Measurements from ENCODE around the gene PCDHB6. TPM values are rescaled to one million over a fixed set of nuclear protein-coding genes. Genes with fewer than 3 reads are reported as not detected.
"Not testable (repeated sequence)": the region's sequence is repeated elsewhere in the genome, so short reads cannot be mapped to it uniquely, and the experiment has no call there.

PCDHB6 gene
- total and polyA plus RNA-seq, 2 donors (not counting 1 experiment from before 2014, with no cell fraction given) = 0.33 to 0.42 TPM

GRCh38 chr5:141150224-141150992 is 551 bp downstream of the PCDHB6 start:
- TF ChIP-seq CTCF (conservative IDR thresholded peaks at IDR 0.05 in 1 of 2, IDR thresholded peaks at IDR 0.05 in 1 of 2; ENCODE audit: low read depth in 1 of 2, low read length in 2 of 2) = no peak
- TF ChIP-seq EZH2 (IDR thresholded peaks at IDR 0.05; ENCODE audit: low read length, missing control alignments) = no peak
- Histone ChIP-seq H3K9me3 (ENCODE audit: control insufficient read depth, insufficient read depth, low read depth, low read length) (no peaks in the 10 kb centered on the region), H3K4me1 (ENCODE audit: control insufficient read depth, extremely low read depth, insufficient read depth, low read length) (no peaks in the 10 kb centered on the region), H4K20me1 (ENCODE audit: control insufficient read depth, extremely low read depth, insufficient read depth, low read length) (no peaks in the 10 kb centered on the region), H3K27ac (ENCODE audit: insufficient read depth, low read length) (no peak overlapping the region), H3K79me2 (ENCODE audit: control insufficient read depth, insufficient read depth, low read length) (no peaks in the 10 kb centered on the region), H3K36me3 (ENCODE audit: control insufficient read depth, insufficient read depth, low read length) (no peaks in the 10 kb centered on the region), H3K4me2 (ENCODE audit: extremely low read depth, insufficient read depth, low read length) (no peak overlapping the region), H2AFZ (ENCODE audit: low read length) (no peak overlapping the region), H3K9ac (ENCODE audit: insufficient read depth, low read length) (no peak overlapping the region), H3K27me3 (ENCODE audit: control insufficient read depth, insufficient read depth, low read length) (no peaks in the 10 kb centered on the region), H3K4me3 (replicated peaks in 1 of 4; ENCODE audit: control extremely low read depth in 1 of 4, insufficient read depth in 1 of 4, low read depth in 3 of 4, low read length in 4 of 4) (peak overlapping the region in 1 of 4 experiments; percentile 25)
- DNase-seq (ENCODE audit: low read depth in 2 of 2) = no peak

- no peak overlapping the region for H3K9ac ChIP-seq (ENCODE audit: insufficient read depth, low read length)
- H3K4me1 ChIP-seq (ENCODE audit: control insufficient read depth, extremely low read depth, insufficient read depth, low read length) = no peaks in the 10 kb centered on the region
- TF ChIP-seq EZH2 (IDR thresholded peaks at IDR 0.05; ENCODE audit: low read length, missing control alignments) (no peak), CTCF (conservative IDR thresholded peaks at IDR 0.05 in 1 of 2, IDR thresholded peaks at IDR 0.05 in 1 of 2; ENCODE audit: low read depth in 1 of 2, low read length in 2 of 2) (no peak)
- no peak overlapping the region for H3K27ac ChIP-seq (ENCODE audit: insufficient read depth, low read length)
- H4K20me1 ChIP-seq (ENCODE audit: control insufficient read depth, extremely low read depth, insufficient read depth, low read length) = no peaks in the 10 kb centered on the region
- H3K36me3 ChIP-seq (ENCODE audit: control insufficient read depth, insufficient read depth, low read length) = no peaks in the 10 kb centered on the region
- no peak overlapping the region for H3K4me3 ChIP-seq (replicated peaks in 1 of 4; ENCODE audit: control extremely low read depth in 1 of 4, insufficient read depth in 1 of 4, low read depth in 3 of 4, low read length in 4 of 4)
- H3K4me2 ChIP-seq (ENCODE audit: extremely low read depth, insufficient read depth, low read length) = no peak overlapping the region
- H3K27me3 ChIP-seq (ENCODE audit: control insufficient read depth, insufficient read depth, low read length) = no peaks in the 10 kb centered on the region
- H3K9me3 ChIP-seq (ENCODE audit: control insufficient read depth, insufficient read depth, low read depth, low read length) = no peaks in the 10 kb centered on the region
- no peak for DNase-seq (ENCODE audit: low read depth in 2 of 2)
- no peak overlapping the region for H2AFZ ChIP-seq (ENCODE audit: low read length)
- no peaks in the 10 kb centered on the region for H3K79me2 ChIP-seq (ENCODE audit: control insufficient read depth, insufficient read depth, low read length)
Observed at GRCh38 chr5:141150993-141151325, 1.1 kb downstream of the PCDHB6 start.

GRCh38 chr5:141151632-141152031 is 1.8 kb downstream of the PCDHB6 start:
- not testable (repeated sequence) for H3K4me3 ChIP-seq (replicated peaks in 1 of 4; ENCODE audit: control extremely low read depth in 1 of 4, insufficient read depth in 1 of 4, low read depth in 3 of 4, low read length in 4 of 4); H3K36me3 ChIP-seq (ENCODE audit: control insufficient read depth, insufficient read depth, low read length); H3K27ac ChIP-seq (ENCODE audit: insufficient read depth, low read length); H3K4me1 ChIP-seq (ENCODE audit: control insufficient read depth, extremely low read depth, insufficient read depth, low read length); H4K20me1 ChIP-seq (ENCODE audit: control insufficient read depth, extremely low read depth, insufficient read depth, low read length); H3K79me2 ChIP-seq (ENCODE audit: control insufficient read depth, insufficient read depth, low read length); H2AFZ ChIP-seq (ENCODE audit: low read length); DNase-seq (ENCODE audit: low read depth in 2 of 2); H3K9ac ChIP-seq (ENCODE audit: insufficient read depth, low read length); H3K4me2 ChIP-seq (ENCODE audit: extremely low read depth, insufficient read depth, low read length); H3K9me3 ChIP-seq (ENCODE audit: control insufficient read depth, insufficient read depth, low read depth, low read length); H3K27me3 ChIP-seq (ENCODE audit: control insufficient read depth, insufficient read depth, low read length)

- H2AFZ ChIP-seq (ENCODE audit: low read length); H3K9me3 ChIP-seq (ENCODE audit: control insufficient read depth, insufficient read depth, low read depth, low read length); H3K79me2 ChIP-seq (ENCODE audit: control insufficient read depth, insufficient read depth, low read length); H3K27me3 ChIP-seq (ENCODE audit: control insufficient read depth, insufficient read depth, low read length); DNase-seq (ENCODE audit: low read depth in 2 of 2); H3K9ac ChIP-seq (ENCODE audit: insufficient read depth, low read length); H3K4me1 ChIP-seq (ENCODE audit: control insufficient read depth, extremely low read depth, insufficient read depth, low read length); H3K4me3 ChIP-seq (replicated peaks in 1 of 4; ENCODE audit: control extremely low read depth in 1 of 4, insufficient read depth in 1 of 4, low read depth in 3 of 4, low read length in 4 of 4); H3K36me3 ChIP-seq (ENCODE audit: control insufficient read depth, insufficient read depth, low read length); H4K20me1 ChIP-seq (ENCODE audit: control insufficient read depth, extremely low read depth, insufficient read depth, low read length); H3K4me2 ChIP-seq (ENCODE audit: extremely low read depth, insufficient read depth, low read length); H3K27ac ChIP-seq (ENCODE audit: insufficient read depth, low read length): not testable (repeated sequence)
Observed at GRCh38 chr5:141152096-141152495, 2.2 kb downstream of the PCDHB6 start.
